K562 (cell line): ENCODE results near the gene RSPH9. TPM values are rescaled to one million over a fixed set of nuclear protein-coding genes. Genes with fewer than 3 reads are reported as not detected.

ENCODE experiments used
- FOSL1 ChIP-seq: fragments of 200-800 bp; sonication (Bioruptor generic); conservative IDR thresholded peaks from 2 replicates; pipeline ENCODE4 v1.6.1; 2016; ENCODE audit warnings: missing genetic modification characterization, missing compliant biosample characterization
- GABPB1 ChIP-seq: sonication (generic); formaldehyde crosslinking; IDR thresholded peaks from 2 replicates; pipeline ENCODE4 v1.8.0; 2022; ENCODE audit warnings: mild to moderate bottlenecking, missing genetic modification reagents
- HNRNPH1 ChIP-seq: fragments of 200-400 bp; formaldehyde crosslinking; optimal IDR thresholded peaks from 2 replicates; pipeline ENCODE3; 2017; ENCODE audit warnings: low read depth, mild to moderate bottlenecking, low read length, moderate library complexity
- ILK ChIP-seq: fragments of 450-650 bp; IDR thresholded peaks from 2 replicates; pipeline ENCODE4 v1.6.1; 2016; ENCODE audit warnings: missing genetic modification characterization, low read depth, mild to moderate bottlenecking, missing compliant biosample characterization, moderate library complexity, borderline replicate concordance
- JUN ChIP-seq, 2 experiments: sonication (generic) in 1 of 2; formaldehyde crosslinking in 1 of 2; IDR thresholded peaks; 2 replicates each; pipeline versions ENCODE4 v1.6.1 to v1.8.0; 2012 to 2022; ENCODE audit warnings: borderline replicate concordance in 2 of 2, mild to moderate bottlenecking in 2 of 2, improper control_type of control experiment in 1 of 2, low read depth in 1 of 2, low read length in 1 of 2, missing genetic modification reagents in 1 of 2
- KHSRP ChIP-seq: fragments of 450-650 bp; IDR thresholded peaks from 2 replicates; pipeline ENCODE4 v1.6.1; 2017
- L3MBTL2 ChIP-seq: fragments of 450-650 bp; IDR thresholded peaks from 2 replicates; pipeline ENCODE4 v1.6.1; 2016; ENCODE audit warnings: mild to moderate bottlenecking, moderate library complexity
- LEF1 ChIP-seq: fragments of 450-650 bp; IDR thresholded peaks from 2 replicates; pipeline ENCODE4 v1.6.1; 2016; ENCODE audit warnings: mild to moderate bottlenecking
- NFIC ChIP-seq: fragments of 450-650 bp; IDR thresholded peaks from 2 replicates; pipeline ENCODE4 v1.6.1; 2017; ENCODE audit warnings: mild to moderate bottlenecking, inconsistent platforms
- PHB2 ChIP-seq: fragments of 450-650 bp; IDR thresholded peaks from 2 replicates; pipeline ENCODE4 v1.6.1; 2017; ENCODE audit warnings: low read depth
- PHF20 ChIP-seq: fragments of 450-650 bp; IDR thresholded peaks from 2 replicates; pipeline ENCODE4 v1.6.1; 2018; ENCODE audit not compliant: partially characterized antibody
- PHF8 ChIP-seq: fragments of 200-600 bp; sonication (generic); IDR thresholded peaks from 2 replicates; pipeline ENCODE4 v1.6.1; 2012; ENCODE audit warnings: mixed run types, mild to moderate bottlenecking, inconsistent platforms, low read length, moderate library complexity, borderline replicate concordance
- POLR2G ChIP-seq: fragments of 200-400 bp; formaldehyde crosslinking; IDR thresholded peaks from 2 replicates; pipeline ENCODE4 v1.6.1; 2017; ENCODE audit warnings: low read depth, mild to moderate bottlenecking, antibody characterized with exemption, low read length, moderate library complexity
- SMARCA4 ChIP-seq: fragments of 450-650 bp; IDR thresholded peaks from 2 replicates; pipeline ENCODE4 v1.6.1; 2016
- SMARCA5 ChIP-seq: fragments of 450-650 bp; IDR thresholded peaks from 2 replicates; pipeline ENCODE4 v1.6.1; 2016
- TAF15 ChIP-seq: fragments of 200-400 bp; formaldehyde crosslinking; IDR thresholded peaks from 2 replicates; pipeline ENCODE4 v1.6.1; 2017; ENCODE audit warnings: mild to moderate bottlenecking, low read depth, low read length, moderate library complexity
- XRCC4 ChIP-seq: IDR thresholded peaks from one replicate; pipeline ENCODE4 v1.6.1; 2011; ENCODE audit not compliant: insufficient read depth, insufficient read length; ENCODE audit errors: extremely low read depth
- YY1 ChIP-seq, 3 experiments: IDR thresholded peaks; 2 replicates each; pipeline ENCODE4 v1.6.1; 2011; ENCODE audit warnings: low read length in 2 of 3, mild to moderate bottlenecking in 2 of 3, moderate library complexity in 2 of 3, borderline replicate concordance in 1 of 3, control low read depth in 1 of 3, low read depth in 1 of 3; ENCODE audit not compliant: insufficient read depth in 3 of 3, insufficient replicate concordance in 2 of 3, control insufficient read depth in 1 of 3, insufficient read length in 1 of 3; ENCODE audit errors: extremely low read depth in 1 of 3
- ZEB2 ChIP-seq: fragments of 450-650 bp; IDR thresholded peaks from 2 replicates; pipeline ENCODE4 v1.6.1; 2016
- ZNF263 ChIP-seq: sonication (generic); formaldehyde crosslinking; IDR thresholded peaks from 2 replicates; pipeline ENCODE4 v1.8.0; 2022; ENCODE audit warnings: mild to moderate bottlenecking, missing genetic modification reagents, borderline replicate concordance
- ZNF324 ChIP-seq: fragments of 250-450 bp; sonication (Bioruptor Pico); IDR thresholded peaks from 2 replicates; pipeline ENCODE4 v1.4.0; 2020; ENCODE audit warnings: mild to moderate bottlenecking
- polyA plus RNA-seq, 8 experiments: library from polyadenylated mRNA; depleted of rRNA in 4 of 8; stranded (reverse) in 5 of 8; unstranded in 3 of 8; fragments of >200 nt; fragmentation: Nextera tagmentation in 2 of 8; fragmentation: Illumina TruSeq in 1 of 8; extraction: Ambion mirVana in 2 of 8; extraction: Trizol in 1 of 8; gene quantifications; 2 replicates each; pipeline versions ENCODE4 v1.2.1 to v1.2.3, GENCODE V29; 2011 to 2014; ENCODE audit warnings: inconsistent platforms in 1 of 8, missing spikeins in 1 of 8
- total RNA-seq, 7 experiments: library from RNA; depleted of rRNA in 6 of 7; stranded (reverse); fragments of >200 nt in 6 of 7; fragmentation: Illumina TruSeq in 2 of 7; extraction: Trizol in 2 of 7; gene quantifications; 2 replicates each; pipeline versions ENCODE4 v1.2.1 to v1.2.3, GENCODE V29; 2011 to 2021; ENCODE audit warnings: low replicate concordance in 1 of 7
- TF ChIP-seq, protein P1 (sequence below): fragments of 450-650 bp; formaldehyde crosslinking; conservative IDR thresholded peaks from 2 replicates; pipeline ENCODE4 v1.4.0; 2022; ENCODE audit warnings: mild to moderate bottlenecking, missing genetic modification characterization
- TF ChIP-seq, protein P2 (sequence below): fragments of 250-450 bp; sonication (Bioruptor Pico); IDR thresholded peaks from 2 replicates; pipeline ENCODE4 v1.5.0; 2021
- TF ChIP-seq, protein P3 (sequence below): fragments of 200-400 bp; formaldehyde crosslinking; IDR thresholded peaks from 2 replicates; pipeline ENCODE4 v1.6.1; 2017; ENCODE audit warnings: mild to moderate bottlenecking, low read depth, low read length, moderate library complexity

Gene RSPH9
- total and polyA plus RNA-seq, 9 of the 15 experiments (the other 6 are each of a cell fraction or from before 2014, with no cell fraction given), result 0.05 to 0.60 (median 0.39) TPM; not detected in 6

- TF ChIP-seq YY1 (IDR thresholded peaks at IDR 0.05; ENCODE audit: borderline replicate concordance in 1 of 3, control insufficient read depth in 1 of 3, extremely low read depth in 1 of 3, insufficient read depth in 3 of 3, insufficient read length in 1 of 3, insufficient replicate concordance in 2 of 3, low read depth in 1 of 3, low read length in 2 of 3) (peak in 1 of 3 experiments; percentile 8), JUN (IDR thresholded peaks at IDR 0.05; ENCODE audit: borderline replicate concordance, low read depth, low read length) (peak; percentile 70), JUN (CRISPR knock-in tag; IDR thresholded peaks at IDR 0.05; ENCODE audit: borderline replicate concordance) (no peak; the same call in 1 of the 2 replicates), FOSL1 (tag) (peak; percentile 88), KHSRP (peak; percentile 61), POLR2G (peak; percentile 46), PHF20 (peak; percentile 70), SMARCA4 (peak; percentile 95), L3MBTL2 (0 out of 2 replicates have a peak, but pooled peaks have one; percentile 9), LEF1 (peak; percentile 89), TAF15 (no peak), HNRNPH1 (no peak), ZEB2 (peak; percentile 87), PHB2 (peak; percentile 71; the same call in 1 of the 2 replicates), GABPB1 (CRISPR knock-in tag) (peak; percentile 61), ZNF263 (CRISPR knock-in tag) (peak; percentile 94), PHF8 (peak; percentile 35; the same call in 1 of the 2 replicates), NFIC (peak; percentile 77), ILK (0 out of 2 replicates have a peak, but pooled peaks have one; percentile 18), XRCC4 (no peak), SMARCA5 (peak; percentile 98), ZNF324 (no peak)
- TF ChIP-seq, protein P1, sequence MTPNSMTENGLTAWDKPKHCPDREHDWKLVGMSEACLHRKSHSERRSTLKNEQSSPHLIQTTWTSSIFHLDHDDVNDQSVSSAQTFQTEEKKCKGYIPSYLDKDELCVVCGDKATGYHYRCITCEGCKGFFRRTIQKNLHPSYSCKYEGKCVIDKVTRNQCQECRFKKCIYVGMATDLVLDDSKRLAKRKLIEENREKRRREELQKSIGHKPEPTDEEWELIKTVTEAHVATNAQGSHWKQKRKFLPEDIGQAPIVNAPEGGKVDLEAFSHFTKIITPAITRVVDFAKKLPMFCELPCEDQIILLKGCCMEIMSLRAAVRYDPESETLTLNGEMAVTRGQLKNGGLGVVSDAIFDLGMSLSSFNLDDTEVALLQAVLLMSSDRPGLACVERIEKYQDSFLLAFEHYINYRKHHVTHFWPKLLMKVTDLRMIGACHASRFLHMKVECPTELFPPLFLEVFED, result peak; percentile 98
- TF ChIP-seq, protein P2, sequence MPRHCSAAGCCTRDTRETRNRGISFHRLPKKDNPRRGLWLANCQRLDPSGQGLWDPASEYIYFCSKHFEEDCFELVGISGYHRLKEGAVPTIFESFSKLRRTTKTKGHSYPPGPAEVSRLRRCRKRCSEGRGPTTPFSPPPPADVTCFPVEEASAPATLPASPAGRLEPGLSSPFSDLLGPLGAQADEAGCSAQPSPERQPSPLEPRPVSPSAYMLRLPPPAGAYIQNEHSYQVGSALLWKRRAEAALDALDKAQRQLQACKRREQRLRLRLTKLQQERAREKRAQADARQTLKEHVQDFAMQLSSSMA (CRISPR knock-in tag), result no peak
- TF ChIP-seq, protein P3, sequence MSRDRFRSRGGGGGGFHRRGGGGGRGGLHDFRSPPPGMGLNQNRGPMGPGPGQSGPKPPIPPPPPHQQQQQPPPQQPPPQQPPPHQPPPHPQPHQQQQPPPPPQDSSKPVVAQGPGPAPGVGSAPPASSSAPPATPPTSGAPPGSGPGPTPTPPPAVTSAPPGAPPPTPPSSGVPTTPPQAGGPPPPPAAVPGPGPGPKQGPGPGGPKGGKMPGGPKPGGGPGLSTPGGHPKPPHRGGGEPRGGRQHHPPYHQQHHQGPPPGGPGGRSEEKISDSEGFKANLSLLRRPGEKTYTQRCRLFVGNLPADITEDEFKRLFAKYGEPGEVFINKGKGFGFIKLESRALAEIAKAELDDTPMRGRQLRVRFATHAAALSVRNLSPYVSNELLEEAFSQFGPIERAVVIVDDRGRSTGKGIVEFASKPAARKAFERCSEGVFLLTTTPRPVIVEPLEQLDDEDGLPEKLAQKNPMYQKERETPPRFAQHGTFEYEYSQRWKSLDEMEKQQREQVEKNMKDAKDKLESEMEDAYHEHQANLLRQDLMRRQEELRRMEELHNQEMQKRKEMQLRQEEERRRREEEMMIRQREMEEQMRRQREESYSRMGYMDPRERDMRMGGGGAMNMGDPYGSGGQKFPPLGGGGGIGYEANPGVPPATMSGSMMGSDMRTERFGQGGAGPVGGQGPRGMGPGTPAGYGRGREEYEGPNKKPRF, result no peak
These were observed 58.0 kb downstream of the RSPH9 start (continued) for GRCh38 chr6:43702534-43703440.
